CD4-positive, alpha-beta T cell treated with Interleukin-6 for 4 hours (primary cell): ENCODE data around the gene CXCL5.
"Not testable (repeated sequence)": the region's sequence is repeated elsewhere in the genome, so short reads cannot be mapped to it uniquely, and the experiment has no call there.

Source experiments
- DNase-seq: peaks from one replicate; pipeline ENCODE4 v3.0.0-alpha.2; 2020; ENCODE audit warnings: mixed read lengths

CXCL5 gene

DNA sequence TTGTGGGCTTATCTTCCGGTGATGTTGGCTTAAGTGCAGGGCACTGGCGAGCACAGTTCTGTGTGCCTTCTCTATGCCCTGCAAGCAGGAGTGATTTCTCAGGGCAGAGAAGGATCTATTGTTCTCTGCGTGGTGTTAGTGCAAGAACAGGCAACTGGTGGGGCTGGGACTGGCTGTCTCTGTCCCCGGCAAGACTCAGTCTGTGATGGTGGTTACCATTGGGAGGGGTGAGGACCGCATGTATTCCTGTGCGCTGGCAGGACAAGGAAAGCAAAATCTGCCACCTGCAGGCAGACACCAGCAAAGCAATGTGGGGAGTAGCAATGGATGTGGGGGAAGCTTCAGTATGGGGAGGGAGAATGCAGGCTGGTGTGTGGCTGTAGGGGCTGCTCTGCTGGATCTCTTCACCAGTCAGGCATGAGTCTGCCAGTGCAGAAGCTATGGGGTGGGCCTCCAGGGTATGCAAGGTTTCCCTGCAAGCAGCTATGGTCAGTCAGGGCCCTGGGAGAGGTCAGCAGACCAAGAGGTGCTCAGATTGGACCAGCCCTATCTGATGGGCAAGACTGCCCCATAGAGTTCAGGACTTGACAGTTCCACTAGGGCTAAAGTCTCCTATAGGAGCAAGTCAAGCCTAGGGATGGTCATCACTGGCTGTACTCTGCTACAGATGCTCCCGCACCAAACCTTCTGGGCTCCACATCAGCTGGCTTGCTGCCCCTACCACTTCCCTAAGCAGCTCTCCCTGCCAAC lies 33.4 kb downstream of the CXCL5 start:
- no peak for DNase-seq

DNA sequence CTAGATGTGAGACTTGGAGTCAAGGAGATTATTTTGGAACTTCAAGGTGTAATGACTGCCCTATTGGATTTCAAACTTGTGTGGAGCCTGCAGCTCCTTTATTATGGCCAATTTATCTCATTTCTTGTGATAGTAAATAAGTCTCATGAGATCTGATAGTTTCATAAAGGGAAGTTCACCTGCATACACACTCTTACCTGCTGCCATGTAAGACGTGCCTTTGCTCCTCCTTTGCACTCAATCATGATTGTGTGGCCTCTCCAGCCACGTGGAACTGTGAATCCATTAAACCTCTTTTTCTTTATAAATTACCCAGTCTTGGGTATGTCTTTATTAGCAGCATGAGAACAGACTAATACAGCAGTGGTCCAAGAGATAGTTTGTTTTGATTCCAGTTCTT lies 35.8 kb downstream of the CXCL5 start:
- no peak for DNase-seq

DNA sequence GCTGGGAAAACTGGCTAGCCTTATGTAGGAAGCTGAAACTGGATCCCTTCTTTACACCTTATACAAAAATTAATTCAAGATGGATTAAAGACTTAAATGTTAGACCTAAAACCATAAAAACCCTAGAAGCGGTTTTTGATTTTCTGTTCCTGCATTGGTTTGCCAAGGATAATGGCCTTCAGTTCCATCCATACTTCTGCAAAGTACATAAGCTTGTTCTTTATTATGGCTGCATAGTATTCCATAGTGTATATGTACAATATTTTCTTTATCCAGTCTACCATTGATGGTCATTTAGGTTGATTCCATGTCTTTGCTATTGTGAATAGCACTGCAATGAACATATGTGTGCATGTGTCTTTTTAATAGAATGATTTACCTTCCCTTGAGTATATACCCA lies 39.4 kb downstream of the CXCL5 start:
- DNase-seq = not testable (repeated sequence)

- no peak for DNase-seq
These were observed 46.1 kb downstream of the CXCL5 start for GRCh38 chr4:73952352-73952751.

DNA sequence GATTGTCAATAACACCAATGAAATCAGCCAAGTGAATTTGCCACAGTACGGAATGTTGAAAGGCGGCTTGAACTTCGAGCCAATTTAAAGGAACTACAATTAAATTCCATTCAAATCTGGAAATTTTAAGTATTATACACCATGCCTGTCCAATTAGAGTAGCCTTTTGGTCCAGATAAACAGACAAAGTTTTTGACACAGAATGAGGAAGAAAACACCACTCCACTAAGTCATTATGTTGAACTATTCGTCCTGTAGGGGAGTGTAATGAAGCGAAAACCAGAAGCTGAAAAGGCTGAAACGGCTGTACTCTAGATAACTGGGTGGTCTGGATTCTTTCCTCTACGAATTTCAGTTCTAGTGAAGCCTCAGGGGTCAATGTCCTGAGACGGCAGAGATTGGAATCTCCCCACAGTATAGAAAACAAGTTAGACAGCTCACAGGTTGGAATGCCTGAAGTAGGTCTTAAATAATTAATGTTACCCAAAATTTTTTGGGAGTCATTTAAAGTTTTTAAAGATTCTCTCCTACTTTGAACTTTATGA lies 48.0 kb downstream of the CXCL5 start:
- not testable (repeated sequence) for DNase-seq

DNA sequence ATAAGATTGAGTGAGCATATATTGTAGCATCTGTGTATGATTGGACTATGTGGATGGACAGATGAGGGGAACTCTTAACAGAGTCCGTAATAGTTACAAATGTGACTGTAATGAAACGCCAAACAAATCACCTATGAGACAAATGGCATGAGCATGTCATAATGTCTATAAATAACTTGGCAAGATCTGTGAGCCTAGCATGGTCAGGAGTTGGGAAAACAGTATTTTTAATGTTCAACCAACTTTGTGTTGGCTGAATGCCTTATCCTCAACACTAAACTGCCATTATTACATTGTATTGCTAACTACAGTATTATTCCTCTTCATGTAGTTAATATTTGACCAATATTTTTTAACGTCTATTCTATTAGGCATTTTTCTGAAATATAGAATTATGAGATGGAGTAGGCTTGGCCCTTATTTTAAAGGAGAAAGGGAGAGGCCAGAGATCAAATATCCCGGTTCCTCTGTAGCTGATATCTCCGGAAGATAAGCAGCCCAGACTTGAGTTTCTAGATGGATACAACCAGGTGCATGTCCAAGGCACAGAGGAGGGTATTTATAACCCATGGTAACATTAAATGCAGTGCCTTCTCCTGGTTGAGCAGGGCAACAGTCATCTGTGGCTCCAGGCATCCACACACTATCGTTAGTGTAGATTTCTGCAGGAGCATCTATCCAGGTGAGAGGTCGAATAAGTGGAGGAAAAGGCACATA lies 49.3 kb downstream of the CXCL5 start:
- no peak for DNase-seq

- no peak for DNase-seq
These were observed 50.2 kb downstream of the CXCL5 start for GRCh38 chr4:73948291-73948690.

- DNase-seq = no peak
These were observed 51.1 kb downstream of the CXCL5 start for GRCh38 chr4:73947239-73947985.

DNA sequence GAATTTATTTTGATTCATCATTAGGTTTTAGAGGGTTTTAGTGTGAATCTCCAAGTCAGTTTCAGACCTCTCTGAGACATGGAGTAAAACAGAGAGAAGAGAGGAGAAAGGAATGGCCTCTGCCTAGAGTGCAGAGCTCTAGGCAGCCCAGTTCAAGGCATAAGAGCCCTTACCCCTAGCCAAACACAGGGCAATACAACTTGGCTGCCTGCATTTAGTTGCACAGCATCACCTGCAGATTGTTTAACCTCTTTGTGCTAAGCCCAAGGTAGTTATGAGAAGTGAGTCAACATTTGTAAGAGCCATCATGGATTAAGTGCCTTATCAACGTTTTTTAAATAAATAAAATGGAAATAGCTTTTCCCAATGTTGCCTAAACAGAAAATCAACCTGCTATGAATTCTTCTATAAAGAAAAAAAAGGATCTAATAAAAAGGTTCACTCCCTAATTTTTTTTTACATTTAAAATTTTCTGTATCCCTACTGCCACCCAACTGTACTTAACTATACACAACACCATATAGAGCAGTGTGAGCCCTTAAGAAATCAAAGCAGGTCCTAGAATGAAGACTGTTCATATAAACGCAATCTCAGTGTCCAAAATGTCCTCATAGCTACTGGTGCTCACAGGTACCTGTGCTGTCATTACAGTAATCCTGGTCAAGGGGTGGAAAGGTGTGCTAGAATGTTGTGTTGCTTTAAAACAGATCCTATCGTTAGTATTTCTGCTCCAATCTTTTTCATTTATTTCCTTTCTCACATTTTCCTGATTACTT lies 52.6 kb downstream of the CXCL5 start:
- no peak for DNase-seq
